OCI-LY1 (cell line): ENCODE data around the gene RPSA.

Experiments
- CTCF ChIP-seq: fragments of 200-600 bp; sonication (generic), shearing (Covaris generic); IDR thresholded peaks from 2 replicates; pipeline ENCODE4 v1.5.1; 2017; ENCODE audit warnings: mild to moderate bottlenecking, antibody characterized with exemption, low read length, moderate library complexity, mixed read lengths
- EZH2 ChIP-seq: fragments of 200-600 bp; sonication (generic), shearing (Covaris generic); IDR thresholded peaks from 2 replicates; pipeline ENCODE4 v1.8.0; 2017; ENCODE audit warnings: borderline replicate concordance, mixed run types, mild to moderate bottlenecking, antibody characterized with exemption, low read length, moderate library complexity, mixed read lengths

- TF ChIP-seq CTCF (no peak), EZH2 (no peak)
Measured at GRCh38 chr3:39440316-39440715, 33.8 kb downstream of the RPSA start.
